ENCODE data around the gene CYP2W1. TPM values are rescaled to one million over a fixed set of nuclear protein-coding genes. Genes with fewer than 3 reads are reported as not detected.

CYP2W1 gene
- total RNA-seq, 1 donor from 2014 or later = not detected

DNA sequence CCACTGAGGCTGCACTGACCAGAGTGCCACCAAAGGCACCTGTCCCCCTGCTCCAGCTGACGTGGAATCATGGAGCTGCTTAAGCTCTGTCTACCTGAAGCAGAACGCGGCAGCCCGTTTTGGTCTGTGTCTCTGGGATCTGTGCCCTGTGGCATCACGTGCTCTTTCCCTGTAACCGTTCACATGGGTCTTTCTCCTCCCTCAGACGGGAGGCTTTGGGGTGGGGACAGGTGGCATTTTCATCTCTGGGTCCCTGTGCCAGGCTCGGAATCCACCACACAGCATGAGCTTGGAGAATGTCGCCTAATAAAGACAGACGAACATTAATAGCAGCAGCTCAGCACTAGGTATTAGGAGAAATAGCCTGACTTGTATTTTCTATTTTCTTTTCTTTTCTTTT is 26.9 kb upstream of the CYP2W1 start:
- Mint-ChIP-seq H3K27ac (ENCODE audit: unreplicated experiment) (no peak overlapping the region), H3K27me3 (ENCODE audit: low read depth, unreplicated experiment) (peaks cover 18% of the 10 kb centered on the region), H3K4me1 (ENCODE audit: low read depth, unreplicated experiment) (no peaks in the 10 kb centered on the region), H3K4me3 (ENCODE audit: unreplicated experiment) (peak overlapping the region; percentile 66), H3K9me3 (ENCODE audit: unreplicated experiment) (no peaks in the 10 kb centered on the region), H3K36me3 (ENCODE audit: low read depth, unreplicated experiment) (no peaks in the 10 kb centered on the region)
- Histone ChIP-seq H3K4me3 (ENCODE audit: insufficient read depth, low read depth, low read length) (no peak overlapping the region), H3K4me2 (ENCODE audit: low read length) (no peak overlapping the region), H3K27me3 (ENCODE audit: insufficient read depth, low read length) (peaks cover 10% of the 10 kb centered on the region), H3K36me3 (ENCODE audit: insufficient read depth, low read length) (no peaks in the 10 kb centered on the region), H3K9ac (ENCODE audit: low read length) (no peak overlapping the region), H3K27ac (ENCODE audit: low read depth, low read length) (no peak overlapping the region), H4K20me1 (ENCODE audit: insufficient read depth, low read length) (peaks cover 3% of the 10 kb centered on the region), H3K79me2 (ENCODE audit: insufficient read depth, low read length) (no peaks in the 10 kb centered on the region), H2AFZ (ENCODE audit: low read depth, low read length) (no peak overlapping the region), H3K9me3 (ENCODE audit: insufficient read depth, low read depth, low read length) (no peaks in the 10 kb centered on the region), H3K4me1 (ENCODE audit: insufficient read depth, low read length) (peaks cover 5% of the 10 kb centered on the region)
- DNase-seq (ENCODE audit: low read depth) (no peak), FAIRE-seq (no peak)
- TF ChIP-seq, protein P1, sequence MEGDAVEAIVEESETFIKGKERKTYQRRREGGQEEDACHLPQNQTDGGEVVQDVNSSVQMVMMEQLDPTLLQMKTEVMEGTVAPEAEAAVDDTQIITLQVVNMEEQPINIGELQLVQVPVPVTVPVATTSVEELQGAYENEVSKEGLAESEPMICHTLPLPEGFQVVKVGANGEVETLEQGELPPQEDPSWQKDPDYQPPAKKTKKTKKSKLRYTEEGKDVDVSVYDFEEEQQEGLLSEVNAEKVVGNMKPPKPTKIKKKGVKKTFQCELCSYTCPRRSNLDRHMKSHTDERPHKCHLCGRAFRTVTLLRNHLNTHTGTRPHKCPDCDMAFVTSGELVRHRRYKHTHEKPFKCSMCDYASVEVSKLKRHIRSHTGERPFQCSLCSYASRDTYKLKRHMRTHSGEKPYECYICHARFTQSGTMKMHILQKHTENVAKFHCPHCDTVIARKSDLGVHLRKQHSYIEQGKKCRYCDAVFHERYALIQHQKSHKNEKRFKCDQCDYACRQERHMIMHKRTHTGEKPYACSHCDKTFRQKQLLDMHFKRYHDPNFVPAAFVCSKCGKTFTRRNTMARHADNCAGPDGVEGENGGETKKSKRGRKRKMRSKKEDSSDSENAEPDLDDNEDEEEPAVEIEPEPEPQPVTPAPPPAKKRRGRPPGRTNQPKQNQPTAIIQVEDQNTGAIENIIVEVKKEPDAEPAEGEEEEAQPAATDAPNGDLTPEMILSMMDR (IDR thresholded peaks at IDR 0.05; ENCODE audit: insufficient read depth, low read depth, low read length) = no peak
- no peak for TF ChIP-seq EZH2 (IDR thresholded peaks at IDR 0.05; ENCODE audit: insufficient read depth, low read length)

DNA sequence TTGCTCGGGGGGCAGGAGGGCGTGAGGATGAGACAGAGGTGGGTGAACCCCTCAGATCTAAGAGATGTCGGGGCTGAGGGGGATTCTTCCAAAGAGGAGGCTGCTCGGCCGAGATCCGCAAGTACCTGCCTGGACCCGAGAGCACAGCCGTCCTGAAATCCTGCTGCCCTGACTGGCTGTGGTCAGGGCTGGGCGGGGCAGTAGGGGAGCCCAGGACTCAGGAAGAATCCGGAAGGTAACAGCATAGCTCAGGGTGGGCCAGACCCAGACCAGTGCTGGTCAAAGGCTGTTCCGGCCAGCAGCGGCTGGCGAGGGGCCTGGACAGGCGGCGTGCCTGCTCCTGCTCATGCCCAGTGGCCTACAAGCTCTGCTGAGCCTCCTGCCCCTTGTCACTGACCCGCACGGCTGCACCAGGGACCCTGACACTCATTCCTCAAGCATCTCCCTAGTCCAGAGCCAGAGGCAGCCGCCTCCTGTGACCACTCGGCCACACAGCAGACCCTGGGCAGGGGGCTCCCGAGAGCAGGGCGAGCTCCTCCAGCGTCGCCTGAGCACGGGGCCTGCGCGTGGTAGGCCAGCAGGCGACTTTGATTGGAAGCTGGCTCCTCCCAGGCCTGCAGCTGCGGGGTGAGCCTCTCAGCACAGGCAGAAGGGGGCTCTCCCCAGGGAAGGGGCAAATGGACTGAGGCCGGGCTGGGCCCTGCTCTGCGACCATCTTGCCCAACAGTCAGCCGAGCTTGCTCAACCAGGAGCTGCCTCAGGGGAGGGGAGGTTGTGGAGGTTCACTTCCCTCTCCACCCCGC is 25.4 kb upstream of the CYP2W1 start:
- Histone ChIP-seq H3K27ac (ENCODE audit: low read depth, low read length) (no peak overlapping the region), H3K36me3 (ENCODE audit: insufficient read depth, low read length) (no peaks in the 10 kb centered on the region), H3K4me2 (ENCODE audit: low read length) (no peak overlapping the region), H4K20me1 (ENCODE audit: insufficient read depth, low read length) (peaks cover 3% of the 10 kb centered on the region), H2AFZ (ENCODE audit: low read depth, low read length) (no peak overlapping the region), H3K79me2 (ENCODE audit: insufficient read depth, low read length) (no peaks in the 10 kb centered on the region), H3K4me3 (ENCODE audit: insufficient read depth, low read depth, low read length) (no peak overlapping the region), H3K27me3 (ENCODE audit: insufficient read depth, low read length) (peaks cover 10% of the 10 kb centered on the region), H3K9me3 (ENCODE audit: insufficient read depth, low read depth, low read length) (no peaks in the 10 kb centered on the region), H3K4me1 (ENCODE audit: insufficient read depth, low read length) (peaks cover 5% of the 10 kb centered on the region), H3K9ac (ENCODE audit: low read length) (no peak overlapping the region)
- Mint-ChIP-seq H3K27me3 (ENCODE audit: low read depth, unreplicated experiment) (peaks cover 16% of the 10 kb centered on the region), H3K36me3 (ENCODE audit: low read depth, unreplicated experiment) (peaks cover 1% of the 10 kb centered on the region), H3K27ac (ENCODE audit: unreplicated experiment) (no peak overlapping the region), H3K4me1 (ENCODE audit: low read depth, unreplicated experiment) (no peaks in the 10 kb centered on the region), H3K9me3 (ENCODE audit: unreplicated experiment) (no peaks in the 10 kb centered on the region), H3K4me3 (ENCODE audit: unreplicated experiment) (no peak overlapping the region)
- FAIRE-seq = no peak
- TF ChIP-seq EZH2 (IDR thresholded peaks at IDR 0.05; ENCODE audit: insufficient read depth, low read length) = no peak
- TF ChIP-seq, protein P1 (IDR thresholded peaks at IDR 0.05; ENCODE audit: insufficient read depth, low read depth, low read length) = no peak
- no peak for DNase-seq (ENCODE audit: low read depth)
